ENCODE measurements around the gene ARHGAP25.

The ARHGAP25 gene

DNA sequence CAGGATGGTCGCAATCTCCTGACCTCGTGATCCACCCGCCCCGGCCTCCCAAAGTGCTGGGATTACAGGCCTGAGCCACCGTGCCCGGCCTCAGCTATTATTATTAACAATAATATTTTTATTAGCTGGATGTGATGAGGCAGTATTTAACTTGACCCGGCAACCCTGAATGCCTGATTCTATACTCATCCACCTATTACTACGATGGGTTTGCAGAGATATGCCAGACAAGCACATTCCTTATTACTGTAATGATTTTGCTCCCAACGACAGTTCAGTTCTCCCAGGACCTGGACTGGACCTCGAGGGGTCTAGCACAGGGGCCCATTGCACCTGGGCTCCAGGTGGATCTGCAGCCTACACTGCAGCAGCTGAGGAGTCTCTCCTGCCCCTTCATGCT lies 104.0 kb downstream of the ARHGAP25 start:
- TF ChIP-seq GATA2 (IDR thresholded peaks at IDR 0.05; ENCODE audit: low read depth, low read length): no peak
- TF ChIP-seq GATA3 (IDR thresholded peaks at IDR 0.05; ENCODE audit: low read depth, low read length): no peak

DNA sequence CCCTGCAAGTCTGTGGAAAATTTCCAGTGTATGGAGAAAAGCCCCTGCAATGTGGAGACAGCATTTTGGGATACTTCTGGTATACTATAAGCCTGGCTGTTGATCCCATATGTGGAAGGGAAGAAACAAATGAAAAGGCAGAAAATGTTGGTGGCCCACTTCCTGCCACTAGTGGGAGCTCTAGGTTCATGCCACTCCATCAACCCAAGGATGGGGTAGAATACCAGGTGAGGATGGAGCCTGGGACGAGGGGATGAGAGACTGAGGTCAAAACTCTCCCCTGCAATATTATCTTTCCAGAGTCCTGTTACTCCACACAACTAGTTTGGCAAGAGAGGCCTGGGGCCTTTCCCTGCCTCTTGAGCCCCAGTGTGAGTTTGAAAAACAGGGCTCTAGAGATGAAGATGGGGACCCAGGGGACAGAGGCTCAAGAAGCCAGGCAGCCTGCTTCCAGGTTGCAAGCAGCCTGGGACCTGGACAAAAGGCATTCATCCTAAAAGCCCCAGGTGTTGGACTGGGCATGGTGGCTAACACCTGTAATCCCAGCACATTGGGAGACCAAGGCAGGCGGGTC lies 104.7 kb downstream of the ARHGAP25 start:
- TF ChIP-seq GATA3 (IDR thresholded peaks at IDR 0.05; ENCODE audit: low read depth, low read length): no peak

DNA sequence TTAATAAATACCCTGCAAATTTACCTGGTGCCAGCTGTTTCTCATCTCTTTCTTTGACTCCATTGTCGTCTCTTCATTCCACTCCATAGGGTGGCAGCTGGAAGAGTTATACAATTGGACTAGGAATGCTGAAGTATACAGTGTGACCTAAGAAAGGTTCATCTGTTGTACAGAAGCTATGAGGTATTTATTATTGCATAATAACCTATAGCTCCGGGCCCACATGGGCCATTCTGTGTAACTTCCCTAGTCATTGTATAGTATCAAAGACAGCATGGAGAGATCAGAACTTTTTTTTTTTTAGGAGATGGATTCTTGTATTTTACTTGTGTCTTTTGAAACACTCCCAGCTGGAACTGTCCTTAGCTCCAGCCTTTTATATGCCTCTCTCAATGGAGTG lies 110.4 kb downstream of the ARHGAP25 start:
- TF ChIP-seq GATA3 (IDR thresholded peaks at IDR 0.05; ENCODE audit: low read depth, low read length) (no peak), GATA2 (IDR thresholded peaks at IDR 0.05; ENCODE audit: low read depth, low read length) (no peak)

DNA sequence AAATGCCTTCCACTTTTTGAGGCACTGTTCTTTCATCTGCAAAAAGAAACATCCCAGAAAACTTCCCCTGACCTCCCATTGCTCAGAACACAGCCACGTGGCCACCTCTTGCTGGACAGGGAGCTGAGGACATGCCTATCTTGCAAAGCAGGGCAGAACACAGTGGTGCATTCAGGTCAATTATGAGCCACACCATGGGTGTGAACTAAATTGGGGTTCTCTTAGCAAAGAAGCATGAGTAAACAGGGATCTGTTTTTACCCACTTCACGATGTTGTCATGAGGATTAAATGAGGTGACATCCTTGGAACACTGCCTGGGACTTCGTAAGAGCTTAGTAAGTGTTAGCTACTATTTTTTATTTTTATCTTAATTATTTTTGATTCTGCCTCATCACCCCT lies 111.5 kb downstream of the ARHGAP25 start:
- TF ChIP-seq GATA3 (IDR thresholded peaks at IDR 0.05; ENCODE audit: low read depth, low read length) (no peak), GATA2 (IDR thresholded peaks at IDR 0.05; ENCODE audit: low read depth, low read length) (no peak)

DNA sequence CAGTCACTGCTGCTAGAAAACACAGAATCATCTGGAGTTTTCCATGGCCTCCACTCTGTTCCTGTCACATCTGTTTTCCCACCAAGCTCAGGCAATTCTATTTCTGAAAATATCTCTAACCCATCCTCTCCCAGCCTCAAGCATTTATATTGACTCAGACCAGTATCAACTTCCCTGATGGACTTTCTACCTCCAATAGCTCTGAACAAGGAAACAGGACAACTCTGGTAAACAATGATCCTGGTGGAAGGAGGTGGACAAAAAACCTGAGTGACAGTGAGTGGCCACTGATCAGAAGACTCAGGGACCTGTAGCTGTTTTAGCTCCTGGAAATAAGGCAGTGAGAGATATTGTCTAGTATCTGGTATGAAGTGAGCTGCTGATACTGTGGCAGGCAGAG lies 113.1 kb downstream of the ARHGAP25 start:
- TF ChIP-seq GATA2 (IDR thresholded peaks at IDR 0.05; ENCODE audit: low read depth, low read length): no peak
- TF ChIP-seq GATA3 (IDR thresholded peaks at IDR 0.05; ENCODE audit: low read depth, low read length): no peak

DNA sequence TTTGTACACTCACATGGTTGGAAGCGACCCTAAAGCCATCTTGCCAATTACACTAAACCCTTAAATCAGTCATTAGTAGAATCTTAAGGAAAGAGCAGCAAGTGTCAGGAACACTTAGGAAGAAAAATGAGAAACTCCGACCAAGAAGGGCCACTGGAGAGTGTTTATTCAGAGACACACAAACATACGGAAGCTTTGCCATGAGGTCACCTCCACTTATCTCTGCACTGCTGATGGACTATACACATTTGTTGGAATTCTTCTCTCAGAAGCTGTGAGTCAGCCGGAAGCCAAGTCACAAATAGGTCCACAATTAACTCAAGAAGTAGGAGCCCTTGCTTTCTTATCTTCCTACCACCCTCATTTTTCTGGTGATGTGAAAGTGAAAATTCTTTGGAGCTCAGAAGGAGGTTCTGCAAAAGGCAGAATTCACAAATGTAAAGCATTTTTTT lies 115.0 kb downstream of the ARHGAP25 start:
- no peak for TF ChIP-seq GATA2 (IDR thresholded peaks at IDR 0.05; ENCODE audit: low read depth, low read length)
- no peak for TF ChIP-seq GATA3 (IDR thresholded peaks at IDR 0.05; ENCODE audit: low read depth, low read length)

DNA sequence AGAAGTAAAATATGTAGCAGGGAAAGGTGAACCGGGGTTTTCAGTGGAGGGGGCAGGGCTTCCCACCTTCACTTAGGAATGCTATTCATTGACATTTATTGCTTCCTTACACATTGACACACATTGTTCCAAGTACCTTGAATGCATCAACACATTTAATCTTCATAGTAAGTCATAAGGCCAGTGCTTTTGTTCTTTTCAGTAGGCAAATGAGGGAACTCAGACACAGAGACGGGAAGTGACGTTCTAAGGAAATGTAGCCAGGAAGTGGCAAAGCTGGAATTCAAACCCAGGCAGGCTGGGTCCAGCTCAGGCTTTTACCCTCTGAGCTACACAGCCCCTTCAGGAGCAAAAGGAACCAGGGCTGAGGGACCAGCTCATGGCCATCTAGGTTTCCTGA lies 115.9 kb downstream of the ARHGAP25 start:
- TF ChIP-seq GATA2 (IDR thresholded peaks at IDR 0.05; ENCODE audit: low read depth, low read length) (no peak), GATA3 (IDR thresholded peaks at IDR 0.05; ENCODE audit: low read depth, low read length) (no peak)

DNA sequence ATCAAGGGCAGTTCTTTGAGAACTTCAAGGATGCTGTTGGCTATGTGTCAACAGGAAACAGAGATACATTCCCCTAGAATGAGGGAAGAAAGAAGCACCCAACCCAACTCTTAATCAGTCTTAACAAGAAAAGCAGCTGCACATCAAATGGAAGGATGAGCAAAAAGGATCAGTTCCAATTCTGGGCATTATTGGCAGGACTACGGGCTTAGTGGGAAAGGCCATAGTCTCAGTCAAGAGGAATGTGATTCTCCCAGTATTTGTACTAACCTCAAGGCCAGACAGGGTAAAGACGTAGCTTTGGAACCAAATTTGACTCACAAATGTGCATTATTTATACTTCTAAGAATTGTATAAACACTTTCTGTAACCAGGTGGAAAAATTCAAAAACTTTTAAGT lies 118.4 kb downstream of the ARHGAP25 start:
- TF ChIP-seq GATA3 (IDR thresholded peaks at IDR 0.05; ENCODE audit: low read depth, low read length): no peak
- TF ChIP-seq GATA2 (IDR thresholded peaks at IDR 0.05; ENCODE audit: low read depth, low read length): no peak

DNA sequence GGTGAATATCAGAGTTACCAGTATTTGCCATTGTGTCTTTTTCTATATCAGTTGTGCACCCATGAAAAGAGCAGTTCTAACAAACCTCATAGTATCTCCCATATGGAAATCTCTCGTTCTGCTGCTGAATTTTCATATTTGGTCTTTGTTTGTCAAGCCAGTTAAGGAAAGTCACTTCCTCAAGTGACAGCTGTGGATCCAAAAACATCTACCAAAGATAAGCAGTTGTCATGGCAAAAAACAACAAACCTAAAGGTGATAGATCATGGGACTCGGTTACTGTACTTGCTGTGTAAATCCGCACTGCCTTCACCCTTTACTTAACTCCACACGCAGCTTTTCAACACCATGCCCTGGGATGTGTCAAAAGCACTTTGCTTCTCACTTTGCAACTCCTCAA lies 119.3 kb downstream of the ARHGAP25 start:
- no peak for TF ChIP-seq GATA3 (IDR thresholded peaks at IDR 0.05; ENCODE audit: low read depth, low read length)
- no peak for TF ChIP-seq GATA2 (IDR thresholded peaks at IDR 0.05; ENCODE audit: low read depth, low read length)

DNA sequence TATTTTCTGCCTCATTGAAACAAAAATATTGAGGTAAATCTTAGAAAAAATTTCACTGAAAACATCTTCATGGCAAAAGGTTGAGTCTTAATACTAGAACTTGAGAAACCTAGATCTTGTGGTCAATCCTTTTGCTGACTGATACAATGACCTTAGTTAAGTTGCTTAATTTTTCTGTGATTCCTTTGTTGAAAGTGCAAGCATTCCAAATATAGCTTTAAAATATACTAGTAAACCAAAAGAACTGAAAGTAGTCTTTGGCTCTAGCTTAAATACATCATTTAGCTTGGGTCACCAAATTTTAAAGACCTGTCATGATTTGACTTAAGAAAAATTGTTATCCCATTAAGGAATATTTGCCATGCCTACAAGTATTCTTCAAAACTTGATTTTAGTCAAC lies 119.9 kb downstream of the ARHGAP25 start:
- TF ChIP-seq GATA3 (IDR thresholded peaks at IDR 0.05; ENCODE audit: low read depth, low read length) (no peak), GATA2 (IDR thresholded peaks at IDR 0.05; ENCODE audit: low read depth, low read length) (no peak)

DNA sequence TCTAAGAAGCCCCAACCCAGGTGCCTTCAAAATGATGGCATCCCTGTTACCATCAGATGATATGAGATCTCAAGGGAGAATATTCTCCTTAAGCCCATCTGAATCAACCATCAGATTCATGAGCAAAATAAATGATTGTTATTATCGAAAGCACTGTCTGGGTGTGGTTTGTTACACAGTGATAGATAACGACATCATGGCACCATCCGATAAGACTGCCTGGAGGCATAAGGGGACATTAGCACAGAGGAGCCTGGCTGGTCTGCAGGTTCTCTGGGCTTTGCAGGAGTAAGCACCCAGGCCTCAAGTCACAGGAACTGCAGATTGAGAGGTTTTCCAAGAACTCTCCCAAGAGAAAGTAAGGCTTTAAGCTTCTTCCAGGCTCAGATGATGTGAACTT lies 120.9 kb downstream of the ARHGAP25 start:
- TF ChIP-seq GATA3 (IDR thresholded peaks at IDR 0.05; ENCODE audit: low read depth, low read length): no peak
- no peak for TF ChIP-seq GATA2 (IDR thresholded peaks at IDR 0.05; ENCODE audit: low read depth, low read length)

DNA sequence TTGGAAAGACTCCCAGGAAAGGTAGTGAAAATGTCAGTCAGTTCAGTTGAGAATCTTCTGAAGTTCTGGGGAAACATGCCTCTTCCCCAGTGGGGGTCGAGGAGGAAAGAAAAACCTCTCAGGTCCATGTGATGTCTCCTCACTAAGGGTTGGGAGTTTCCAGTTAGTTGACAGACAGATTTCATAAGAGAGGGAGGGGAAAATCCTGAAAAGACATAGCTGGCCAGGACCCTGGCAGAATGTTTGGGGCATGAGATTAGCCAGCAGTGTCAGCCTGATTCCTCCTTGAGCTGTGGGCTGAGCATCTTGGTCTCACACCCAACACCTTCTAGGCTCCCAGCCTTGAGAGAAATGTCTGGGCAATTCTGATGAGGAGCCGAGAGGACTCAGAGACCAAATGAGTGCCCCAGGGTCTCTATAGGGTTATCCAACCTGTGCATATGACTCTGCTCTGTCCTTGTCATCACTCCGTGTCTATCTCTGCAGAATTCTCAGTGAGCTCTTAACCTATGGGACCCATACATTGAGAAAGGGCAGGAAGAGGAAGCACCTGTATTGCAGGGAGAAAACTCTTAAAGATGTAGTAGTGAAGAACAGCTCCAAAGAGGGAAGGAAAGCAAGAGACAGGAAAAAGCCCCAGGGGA lies 122.7 kb downstream of the ARHGAP25 start:
- no peak for TF ChIP-seq GATA2 (IDR thresholded peaks at IDR 0.05; ENCODE audit: low read depth, low read length)
- no peak for TF ChIP-seq GATA3 (IDR thresholded peaks at IDR 0.05; ENCODE audit: low read depth, low read length)

DNA sequence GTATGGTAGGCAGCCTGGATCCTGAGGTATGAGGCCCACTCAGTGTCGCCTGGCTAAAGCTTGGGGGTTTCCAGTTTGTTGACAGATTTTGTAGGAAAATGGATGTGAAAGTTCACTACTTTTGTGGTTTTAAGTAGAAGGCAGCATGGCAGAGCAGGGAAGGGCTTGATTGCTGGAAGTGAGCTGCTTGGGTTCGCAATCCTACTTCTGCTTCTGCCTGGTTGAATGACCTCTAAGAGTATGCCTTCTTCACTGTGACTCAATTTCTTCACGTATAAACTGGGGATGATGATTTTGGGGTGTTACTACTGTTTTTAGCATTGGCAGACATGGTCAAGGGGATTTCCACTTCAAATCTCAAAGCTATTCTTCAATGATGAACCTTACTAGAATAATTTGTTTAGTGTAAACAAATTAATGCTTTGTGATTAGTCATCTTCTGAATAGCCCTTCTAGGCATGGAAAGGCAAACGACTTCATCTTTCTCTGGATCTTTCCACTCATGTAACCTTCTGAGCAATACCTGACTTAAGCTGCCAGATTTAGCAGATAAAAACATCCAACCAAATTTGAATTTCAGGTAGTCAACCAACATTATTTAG lies 123.3 kb downstream of the ARHGAP25 start:
- no peak for TF ChIP-seq GATA2 (IDR thresholded peaks at IDR 0.05; ENCODE audit: low read depth, low read length)
- TF ChIP-seq GATA3 (IDR thresholded peaks at IDR 0.05; ENCODE audit: low read depth, low read length): no peak

DNA sequence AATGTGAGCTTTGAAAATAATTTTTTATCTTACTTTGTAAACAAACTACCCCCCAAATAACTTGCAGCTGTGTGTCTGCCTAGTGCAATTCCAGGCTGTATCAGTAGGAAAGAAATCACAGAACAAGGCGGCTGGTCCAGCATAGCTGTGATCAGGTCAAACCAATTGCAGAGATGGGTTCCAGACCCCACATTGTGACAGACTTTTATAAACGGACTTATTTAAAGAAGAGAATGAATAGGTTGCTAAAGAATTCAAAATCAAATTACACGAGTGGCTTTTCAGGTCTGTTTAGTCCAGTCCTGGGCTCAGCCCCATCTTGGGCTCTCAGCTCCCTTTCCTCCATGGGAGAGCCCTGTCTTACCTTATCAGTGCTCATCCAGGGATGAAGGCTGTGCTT lies 125.5 kb downstream of the ARHGAP25 start:
- TF ChIP-seq GATA3 (IDR thresholded peaks at IDR 0.05; ENCODE audit: low read depth, low read length): no peak
- TF ChIP-seq GATA2 (IDR thresholded peaks at IDR 0.05; ENCODE audit: low read depth, low read length): no peak

DNA sequence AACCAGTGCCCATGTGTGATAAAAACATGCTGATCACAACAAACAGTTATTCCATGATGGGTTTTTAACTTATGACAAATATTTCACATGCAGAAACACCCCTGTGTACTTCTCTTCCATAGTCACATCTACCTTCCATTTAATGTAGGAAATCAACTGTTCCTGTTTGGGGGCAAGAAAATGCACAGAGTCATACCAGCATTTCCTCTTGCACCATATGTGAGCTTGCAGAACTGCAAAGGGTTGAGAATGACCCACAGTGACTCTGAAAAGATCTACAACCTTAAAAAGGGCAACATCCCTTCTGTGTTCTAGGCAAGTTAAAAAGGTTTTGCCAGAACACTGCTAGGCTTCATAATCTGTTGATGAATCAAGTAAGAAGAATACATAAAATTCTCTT lies 126.7 kb downstream of the ARHGAP25 start:
- TF ChIP-seq GATA3 (IDR thresholded peaks at IDR 0.05; ENCODE audit: low read depth, low read length) (no peak), GATA2 (IDR thresholded peaks at IDR 0.05; ENCODE audit: low read depth, low read length) (no peak)

Measured in SH-SY5Y (cell line).